Endothelial cell of umbilical vein (primary cell): ENCODE results near the gene ALK. TPM values are rescaled to one million over a fixed set of nuclear protein-coding genes. Genes with fewer than 3 reads are reported as not detected.

ENCODE experiments used
- BruUV-seq: library from RNA; stranded (reverse); fragments of 400-500 nt; replicated peaks from 2 replicates; lab custom pipeline; 2021; lab: Mats Ljungman, UMichigan
- CTCF ChIA-PET: fragments of 300-600, 350-600 bp; sonication (Branson Sonifier 250); formaldehyde crosslinking; loops from one replicate; lab custom pipeline; 2021; ENCODE audit warnings: antibody characterized with exemption, inconsistent platforms; lab: Charles Lee
- POLR2A ChIA-PET: fragments of 300-600, 350-600 bp; sonication (Branson Sonifier 250); formaldehyde crosslinking; loops from one replicate; lab custom pipeline; 2021; ENCODE audit warnings: antibody characterized with exemption, inconsistent platforms; lab: Charles Lee
- DNase-seq: peaks from one replicate; pipeline ENCODE4 v3.0.0-alpha.2; 2011; ENCODE audit warnings: low read depth, low spot score
- FAIRE-seq: peaks from 2 replicates; lab custom pipeline; 2011; peaks lifted over from hg19 to GRCh38; lab: Jason Lieb, UNC
- H2AFZ ChIP-seq: 2 replicates; pipeline ENCODE4 v1.6.0; 2012; ENCODE audit warnings: low read depth, low read length, control low read depth, inconsistent platforms
- H3K27ac ChIP-seq: 2 replicates; pipeline ENCODE4 v1.5.1; 2011; ENCODE audit warnings: low read depth, mild to moderate bottlenecking, control low read depth, low read length, moderate library complexity; ENCODE audit not compliant: insufficient read depth
- H3K27me3 ChIP-seq, 2 experiments: 2 replicates each; pipeline versions ENCODE4 v1.6.0 to v1.6.1; 2011; ENCODE audit warnings: low read length in 2 of 2, mixed read lengths in 1 of 2; ENCODE audit not compliant: control insufficient read depth in 2 of 2, insufficient read depth in 2 of 2
- H3K36me3 ChIP-seq, 2 experiments: 2 replicates in 1 of 2; 3 replicates in 1 of 2; pipeline ENCODE4 v1.5.1; 2011; ENCODE audit warnings: low read length in 2 of 2, mild to moderate bottlenecking in 1 of 2, moderate library complexity in 1 of 2; ENCODE audit not compliant: control insufficient read depth in 2 of 2, insufficient read depth in 2 of 2; ENCODE audit errors: extremely low read depth in 1 of 2
- H3K4me1 ChIP-seq: 3 replicates; pipeline ENCODE4 v1.5.1; 2011; ENCODE audit warnings: mild to moderate bottlenecking, low read length; ENCODE audit not compliant: control insufficient read depth, insufficient read depth; ENCODE audit errors: extremely low read depth
- H3K4me2 ChIP-seq: 2 replicates; pipeline ENCODE4 v1.6.1; 2011; ENCODE audit warnings: low read length, control low read depth, mixed read lengths; ENCODE audit not compliant: insufficient read depth
- H3K4me3 ChIP-seq, 3 experiments: fragments of 200-600 bp in 1 of 3; sonication (generic), shearing (Covaris generic) in 1 of 3; replicated peaks in 1 of 3; 2 replicates each; pipeline ENCODE4 v1.5.1; 2011 to 2016; ENCODE audit warnings: control low read depth in 3 of 3, low read length in 3 of 3, mild to moderate bottlenecking in 2 of 3, inconsistent platforms in 1 of 3, low read depth in 1 of 3, moderate library complexity in 1 of 3; ENCODE audit not compliant: insufficient read depth in 1 of 3
- H3K79me2 ChIP-seq: 2 replicates; pipeline ENCODE4 v1.6.0; 2012; ENCODE audit warnings: low read length, inconsistent platforms; ENCODE audit not compliant: control insufficient read depth, insufficient read depth
- H3K9ac ChIP-seq: replicated peaks from 2 replicates; pipeline ENCODE3; 2011; ENCODE audit warnings: low read length, control low read depth; ENCODE audit not compliant: insufficient read depth; ENCODE audit errors: extremely low read depth
- H3K9me1 ChIP-seq: replicated peaks from 3 replicates; pipeline ENCODE4 v1.6.0; 2011; ENCODE audit warnings: mild to moderate bottlenecking, low read length; ENCODE audit not compliant: control insufficient read depth, insufficient read depth; ENCODE audit errors: extremely low read depth
- H3K9me3 ChIP-seq: replicated peaks from 2 replicates; pipeline ENCODE4 v1.5.1; 2012; ENCODE audit warnings: low read length, inconsistent platforms; ENCODE audit not compliant: control insufficient read depth, insufficient read depth
- H4K20me1 ChIP-seq: replicated peaks from 2 replicates; pipeline ENCODE3; 2011; ENCODE audit warnings: mild to moderate bottlenecking, low read length; ENCODE audit not compliant: control insufficient read depth, insufficient read depth; ENCODE audit errors: extremely low read depth
- EZH2 ChIP-seq: IDR thresholded peaks from 2 replicates; pipeline ENCODE4 v1.6.1; 2012; ENCODE audit warnings: borderline replicate concordance, low read depth, mild to moderate bottlenecking, moderate library complexity, low read length, inconsistent platforms; ENCODE audit not compliant: severe bottlenecking
- FOS ChIP-seq: IDR thresholded peaks from 2 replicates; pipeline ENCODE4 v1.6.1; 2011; ENCODE audit warnings: mild to moderate bottlenecking, low read length, moderate library complexity, borderline replicate concordance; ENCODE audit not compliant: insufficient read depth
- GATA2 ChIP-seq: IDR thresholded peaks from 2 replicates; pipeline ENCODE4 v1.7.0; 2011; ENCODE audit warnings: low read depth, mild to moderate bottlenecking, moderate library complexity, mixed read lengths, low read length; ENCODE audit not compliant: insufficient read length, insufficient read depth
- JUN ChIP-seq: IDR thresholded peaks from 2 replicates; pipeline ENCODE4 v1.6.1; 2011; ENCODE audit warnings: borderline replicate concordance, low read depth; ENCODE audit not compliant: insufficient read length, insufficient read depth
- MYC ChIP-seq: IDR thresholded peaks from one replicate; pipeline ENCODE4 v1.6.1; 2011; ENCODE audit warnings: mild to moderate bottlenecking, low read depth, low read length
- POLR2A ChIP-seq: IDR thresholded peaks from 2 replicates; pipeline ENCODE4 v1.6.1; 2012; ENCODE audit warnings: low read depth, mild to moderate bottlenecking, control low read depth, low read length
- POLR2AphosphoS5 ChIP-seq: IDR thresholded peaks from 2 replicates; pipeline ENCODE4 v1.6.1; 2012; ENCODE audit warnings: low read depth, mild to moderate bottlenecking, control low read depth, low read length, moderate library complexity; ENCODE audit not compliant: insufficient read depth
- dilution Hi-C: fragments of 300-500 bp; cut with MboI; formaldehyde crosslinking; loops from one replicate; pipeline ENCODE4 v1.15.0; 2019; ENCODE audit warnings: low sequenced_read_pairs; ENCODE audit not compliant: extremely low pct_ligation_motif_present
- intact Hi-C: fragments of 100-400 bp; cut with micrococcal nuclease; formaldehyde crosslinking; loops from one replicate; pipeline ENCODE4 v1.10.0; 2022
- polyA plus RNA-seq, 4 experiments: library from polyadenylated mRNA; depleted of rRNA in 3 of 4; stranded (reverse) in 3 of 4; unstranded in 1 of 4; fragments of >200 nt; gene quantifications; 2 replicates each; pipeline versions ENCODE4 v1.2.1 to v1.2.3, GENCODE V29; 2011 to 2012; ENCODE audit warnings: missing spikeins in 1 of 4
- total RNA-seq: library from RNA; stranded (reverse); gene quantifications from 2 replicates; pipeline ENCODE4 v1.2.3, GENCODE V29; 2021
- TF ChIP-seq, protein P1 (sequence below): IDR thresholded peaks from 2 replicates; pipeline ENCODE4 v1.6.1; 2011; ENCODE audit not compliant: insufficient read depth, insufficient read length
- TF ChIP-seq, protein P2 (sequence below), 2 donors: IDR thresholded peaks; 1 replicate in 1 of 2; 2 replicates in 1 of 2; pipeline ENCODE4 v1.5.1; 2011; ENCODE audit warnings: low read length in 2 of 2, mild to moderate bottlenecking in 2 of 2, moderate library complexity in 2 of 2, control low read depth in 1 of 2, inconsistent platforms in 1 of 2, low read depth in 1 of 2; ENCODE audit not compliant: insufficient read depth in 1 of 2; ENCODE audit errors: extremely low read depth in 1 of 2

ALK gene
- total and polyA plus RNA-seq, 2 donors (not counting 3 experiments of a cell fraction or from before 2014, with no cell fraction given) = not detected

DNA sequence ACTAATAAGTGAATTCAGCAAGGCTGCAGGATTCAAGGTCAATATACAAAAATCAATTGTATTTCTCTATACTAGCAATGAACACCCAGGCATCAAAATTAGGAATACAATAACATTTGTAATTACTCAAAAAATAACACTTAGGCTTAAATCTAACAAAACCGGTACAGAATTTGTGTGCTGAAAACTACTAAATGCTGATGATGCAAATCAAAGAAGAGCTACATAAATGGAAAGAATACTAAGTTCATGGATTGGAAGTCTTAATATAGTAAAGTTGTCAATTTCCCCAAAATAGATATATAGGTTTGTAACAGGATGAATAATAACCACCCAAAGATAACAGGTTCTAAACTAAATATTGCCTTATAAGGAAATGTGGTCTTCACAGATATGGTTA, 286.5 kb downstream of the ALK start:
- CTCF ChIA-PET = no interaction called here
- Histone ChIP-seq H2AFZ (no peak overlapping the region), H3K9ac (no peak overlapping the region), H3K36me3 (no peaks in the 10 kb centered on the region), H4K20me1 (no peaks in the 10 kb centered on the region), H3K27me3 (no peaks in the 10 kb centered on the region), H3K79me2 (no peaks in the 10 kb centered on the region), H3K4me1 (no peaks in the 10 kb centered on the region), H3K27ac (no peak overlapping the region), H3K9me3 (peaks cover 2% of the 10 kb centered on the region), H3K4me2 (no peak overlapping the region), H3K9me1 (no peaks in the 10 kb centered on the region), H3K4me3 (no peak overlapping the region)
- intact Hi-C loops = no loop called here
- dilution Hi-C loops = no loop called here
- BruUV-seq = no TSS peak
- FAIRE-seq = no peak
- DNase-seq = no peak
- POLR2A ChIA-PET = no interaction called here
- TF ChIP-seq, protein P1, sequence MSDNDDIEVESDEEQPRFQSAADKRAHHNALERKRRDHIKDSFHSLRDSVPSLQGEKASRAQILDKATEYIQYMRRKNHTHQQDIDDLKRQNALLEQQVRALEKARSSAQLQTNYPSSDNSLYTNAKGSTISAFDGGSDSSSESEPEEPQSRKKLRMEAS = no peak
- TF ChIP-seq MYC = no peak

DNA sequence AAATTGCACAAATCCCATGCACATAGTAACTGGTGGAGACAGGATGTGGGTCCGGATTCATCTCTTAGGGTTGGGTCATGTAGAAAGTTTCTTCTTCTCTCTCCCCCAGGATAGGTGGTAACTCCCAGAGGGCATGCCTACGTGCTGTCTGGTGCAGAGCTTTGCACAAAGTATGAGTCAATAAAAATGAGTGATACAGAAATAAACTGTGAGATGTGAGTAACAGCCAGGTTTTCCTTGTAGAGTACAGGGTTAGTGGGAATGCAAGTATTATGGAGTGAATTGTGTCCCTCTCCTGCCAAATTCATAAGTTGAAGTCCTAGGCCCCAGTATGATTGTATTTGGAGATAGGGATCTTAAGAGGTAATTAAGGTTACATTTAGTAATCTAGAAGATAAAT, 289.4 kb downstream of the ALK start:
- no TSS peak for BruUV-seq
- DNase-seq = no peak

More for the DNA sequence above, 289.4 kb downstream of the ALK start:
- POLR2A ChIA-PET = no interaction called here
- CTCF ChIA-PET = no interaction called here
- Histone ChIP-seq H4K20me1 (no peaks in the 10 kb centered on the region), H3K4me3 (no peak overlapping the region), H3K27ac (no peak overlapping the region), H3K4me2 (no peak overlapping the region), H3K9me3 (peaks cover 2% of the 10 kb centered on the region), H3K4me1 (no peaks in the 10 kb centered on the region), H3K36me3 (no peaks in the 10 kb centered on the region), H3K9me1 (no peaks in the 10 kb centered on the region), H2AFZ (no peak overlapping the region), H3K79me2 (no peaks in the 10 kb centered on the region), H3K9ac (no peak overlapping the region), H3K27me3 (no peaks in the 10 kb centered on the region)
- dilution Hi-C loops (no loop called here), intact Hi-C loops (no loop called here)
- FAIRE-seq = no peak
- TF ChIP-seq FOS = no peak
- no peak for TF ChIP-seq POLR2AphosphoS5
- no peak for TF ChIP-seq EZH2
- TF ChIP-seq GATA2 = no peak
- no peak for TF ChIP-seq POLR2A
- TF ChIP-seq, protein P2, sequence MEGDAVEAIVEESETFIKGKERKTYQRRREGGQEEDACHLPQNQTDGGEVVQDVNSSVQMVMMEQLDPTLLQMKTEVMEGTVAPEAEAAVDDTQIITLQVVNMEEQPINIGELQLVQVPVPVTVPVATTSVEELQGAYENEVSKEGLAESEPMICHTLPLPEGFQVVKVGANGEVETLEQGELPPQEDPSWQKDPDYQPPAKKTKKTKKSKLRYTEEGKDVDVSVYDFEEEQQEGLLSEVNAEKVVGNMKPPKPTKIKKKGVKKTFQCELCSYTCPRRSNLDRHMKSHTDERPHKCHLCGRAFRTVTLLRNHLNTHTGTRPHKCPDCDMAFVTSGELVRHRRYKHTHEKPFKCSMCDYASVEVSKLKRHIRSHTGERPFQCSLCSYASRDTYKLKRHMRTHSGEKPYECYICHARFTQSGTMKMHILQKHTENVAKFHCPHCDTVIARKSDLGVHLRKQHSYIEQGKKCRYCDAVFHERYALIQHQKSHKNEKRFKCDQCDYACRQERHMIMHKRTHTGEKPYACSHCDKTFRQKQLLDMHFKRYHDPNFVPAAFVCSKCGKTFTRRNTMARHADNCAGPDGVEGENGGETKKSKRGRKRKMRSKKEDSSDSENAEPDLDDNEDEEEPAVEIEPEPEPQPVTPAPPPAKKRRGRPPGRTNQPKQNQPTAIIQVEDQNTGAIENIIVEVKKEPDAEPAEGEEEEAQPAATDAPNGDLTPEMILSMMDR (IDR thresholded peaks at IDR 0.05; ENCODE audit: extremely low read depth in 1 of 2, insufficient read depth in 1 of 2, low read depth in 1 of 2, low read length in 2 of 2) = no peak
- TF ChIP-seq, protein P1 = no peak
- TF ChIP-seq MYC = no peak
- TF ChIP-seq JUN = no peak
